IMR-90 (cell line): Measurements from ENCODE around the gene COX6B2.

Source experiments
- CEBPB ChIP-seq: IDR thresholded peaks from 2 replicates; pipeline ENCODE4 v1.6.1; 2012; ENCODE audit warnings: low read depth, low read length, improper control_type of control experiment
- CHD1 ChIP-seq: IDR thresholded peaks from 2 replicates; pipeline ENCODE4 v1.6.1; 2012; ENCODE audit warnings: low read depth, low read length, improper control_type of control experiment
- CTCF ChIP-seq: conservative IDR thresholded peaks from 2 replicates; pipeline ENCODE4 v1.5.1; 2012; ENCODE audit warnings: mild to moderate bottlenecking, low read depth, low read length, improper control_type of control experiment
- ELK1 ChIP-seq: fragments of 150-350 bp; IDR thresholded peaks from 2 replicates; pipeline ENCODE4 v1.6.1; 2016; ENCODE audit warnings: low read depth, mild to moderate bottlenecking, low read length, moderate library complexity, borderline replicate concordance
- FOS ChIP-seq: fragments of 150-350 bp; IDR thresholded peaks from 2 replicates; pipeline ENCODE4 v1.6.1; 2016; ENCODE audit warnings: low read depth, low read length
- POLR2A ChIP-seq: IDR thresholded peaks from 2 replicates; pipeline ENCODE4 v1.6.1; 2012; ENCODE audit warnings: mild to moderate bottlenecking, low read depth, low read length
- RAD21 ChIP-seq: IDR thresholded peaks from 2 replicates; pipeline ENCODE4 v1.6.1; 2012; ENCODE audit warnings: low read length, improper control_type of control experiment
- RCOR1 ChIP-seq: IDR thresholded peaks from 2 replicates; pipeline ENCODE4 v1.6.1; 2012; ENCODE audit warnings: mild to moderate bottlenecking, low read length, improper control_type of control experiment; ENCODE audit not compliant: insufficient replicate concordance
- RFX5 ChIP-seq: IDR thresholded peaks from 2 replicates; pipeline ENCODE4 v1.8.0; 2012; ENCODE audit warnings: low read depth, mild to moderate bottlenecking, low read length, moderate library complexity
- USF2 ChIP-seq: fragments of 150-350 bp; IDR thresholded peaks from 2 replicates; pipeline ENCODE4 v1.6.1; 2017; ENCODE audit warnings: mild to moderate bottlenecking, antibody characterized with exemption, low read length, low read depth

GRCh38 chr19:55392820-55393761, 38.6 kb upstream of the COX6B2 start:
- no peak for TF ChIP-seq CTCF
- TF ChIP-seq RFX5: no peak
- no peak for TF ChIP-seq FOS
- TF ChIP-seq CEBPB: no peak
- TF ChIP-seq ELK1: no peak
- TF ChIP-seq POLR2A: no peak
- no peak for TF ChIP-seq RAD21
- no peak for TF ChIP-seq RCOR1
- TF ChIP-seq USF2: no peak
- no peak for TF ChIP-seq CHD1
